Dendritic cell treated with granulocyte-macrophage colony-stimulating factor and Interleukin-4, amounts not matched to agents 40 ng/mL and 50 ng/mL, for 4 days (primary cell): ENCODE results near the gene NOTCH4.
A peak's percentile ranks its signal among the peaks of the same experiment; 100 is the strongest.

Experiments
- H3K27ac Mint-ChIP-seq: one replicate; pipeline ENCODE4 v1.8.0; 2022; ENCODE audit warnings: mild to moderate bottlenecking, mixed read lengths
- H3K27me3 Mint-ChIP-seq: one replicate; pipeline ENCODE4 v1.8.0; 2022; ENCODE audit warnings: mild to moderate bottlenecking, mixed read lengths
- H3K36me3 Mint-ChIP-seq: one replicate; pipeline ENCODE4 v1.8.0; 2022; ENCODE audit warnings: low read depth, mixed read lengths
- H3K4me1 Mint-ChIP-seq: one replicate; pipeline ENCODE4 v1.8.0; 2022; ENCODE audit warnings: low read depth, mixed read lengths
- H3K4me3 Mint-ChIP-seq: one replicate; pipeline ENCODE4 v1.8.0; 2022; ENCODE audit warnings: mild to moderate bottlenecking, moderate library complexity, mixed read lengths
- H3K9me3 Mint-ChIP-seq: one replicate; pipeline ENCODE4 v1.8.0; 2022; ENCODE audit warnings: mixed read lengths
- intact Hi-C: fragments of 100-400 bp; cut with micrococcal nuclease; formaldehyde crosslinking; loops from one replicate; pipeline ENCODE4 v1.15.0; 2022

NOTCH4 gene

GRCh38 chr6:32167154-32167760 is 56.6 kb downstream of the NOTCH4 start:
- peaks cover 63% of the 10 kb centered on the region for H3K36me3 Mint-ChIP-seq
- no peak overlapping the region for H3K4me3 Mint-ChIP-seq
- no peaks in the 10 kb centered on the region for H3K9me3 Mint-ChIP-seq
- H3K27ac Mint-ChIP-seq, result no peak overlapping the region
- intact Hi-C loops, result no loop called here
- peaks cover 6% of the 10 kb centered on the region for H3K4me1 Mint-ChIP-seq
- no peaks in the 10 kb centered on the region for H3K27me3 Mint-ChIP-seq

- Mint-ChIP-seq H3K27ac (no peak overlapping the region), H3K9me3 (no peaks in the 10 kb centered on the region)
Observed at GRCh38 chr6:32166411-32167061, 57.3 kb downstream of the NOTCH4 start.

GRCh38 chr6:32164295-32164694 is 59.6 kb downstream of the NOTCH4 start, which contains the start of gene EGFL8:
Gene EGFL8, plus strand, starts transcription at chr6:32164595. Its CDS starts 1,571 bp downstream, at chr6:32166166.
- Mint-ChIP-seq H3K9me3 (no peaks in the 10 kb centered on the region), H3K4me1 (no peaks in the 10 kb centered on the region), H3K4me3 (no peak within 1 kb of the TSS), H3K27me3 (no peaks in the 10 kb centered on the region), H3K27ac (no peak within 1 kb of the TSS), H3K36me3 (peaks cover 40% of the 10 kb centered on the region)
- intact Hi-C loops, result no loop called here

More at GRCh38 chr6:32166411-32167061, 57.3 kb downstream of the NOTCH4 start:
- no peaks in the 10 kb centered on the region for H3K27me3 Mint-ChIP-seq
- intact Hi-C loops, result no loop called here
- peaks cover 6% of the 10 kb centered on the region for H3K4me1 Mint-ChIP-seq
- no peak overlapping the region for H3K4me3 Mint-ChIP-seq
- H3K36me3 Mint-ChIP-seq, result peaks cover 62% of the 10 kb centered on the region

- intact Hi-C loops, result no loop called here
Observed at GRCh38 chr6:32163559-32164258, 60.2 kb downstream of the NOTCH4 start.

GRCh38 chr6:32158052-32158451 is 65.8 kb downstream of the NOTCH4 start:
- no peaks in the 10 kb centered on the region for H3K9me3 Mint-ChIP-seq
- peaks cover 26% of the 10 kb centered on the region for H3K4me1 Mint-ChIP-seq
- peaks cover 25% of the 10 kb centered on the region for H3K27me3 Mint-ChIP-seq
- intact Hi-C loops, result no loop called here
- H3K4me3 Mint-ChIP-seq, result no peak overlapping the region
- no peak overlapping the region for H3K27ac Mint-ChIP-seq
- no peaks in the 10 kb centered on the region for H3K36me3 Mint-ChIP-seq

More at GRCh38 chr6:32163559-32164258, 60.2 kb downstream of the NOTCH4 start:
- Mint-ChIP-seq H3K27ac (no peak overlapping the region), H3K36me3 (peaks cover 34% of the 10 kb centered on the region), H3K27me3 (no peaks in the 10 kb centered on the region), H3K4me1 (no peaks in the 10 kb centered on the region), H3K9me3 (no peaks in the 10 kb centered on the region), H3K4me3 (no peak overlapping the region)

- intact Hi-C loops, result no loop called here
- Mint-ChIP-seq H3K4me3 (no peak overlapping the region), H3K9me3 (no peaks in the 10 kb centered on the region), H3K27ac (no peak overlapping the region), H3K4me1 (peaks cover 29% of the 10 kb centered on the region), H3K27me3 (peaks cover 36% of the 10 kb centered on the region), H3K36me3 (no peaks in the 10 kb centered on the region)
Observed at GRCh38 chr6:32156891-32157290, 67.0 kb downstream of the NOTCH4 start.

- intact Hi-C loops, result no loop called here
- Mint-ChIP-seq H3K27ac (peak overlapping the region; percentile 61), H3K9me3 (no peaks in the 10 kb centered on the region), H3K27me3 (peaks cover 56% of the 10 kb centered on the region), H3K4me1 (peaks cover 35% of the 10 kb centered on the region), H3K36me3 (no peaks in the 10 kb centered on the region), H3K4me3 (peak overlapping the region; percentile 86)
Observed at GRCh38 chr6:32154514-32155161, 69.2 kb downstream of the NOTCH4 start.

GRCh38 chr6:32153564-32154513 is 70.0 kb downstream of the NOTCH4 start, which contains the start of gene PPT2:
Gene PPT2, plus strand, starts transcription at chr6:32154141. Its CDS starts 454 bp downstream, at chr6:32154595.
- peak within 1 kb of the TSS; percentile 86 for H3K4me3 Mint-ChIP-seq
- H3K9me3 Mint-ChIP-seq, result no peaks in the 10 kb centered on the region
- peaks cover 64% of the 10 kb centered on the region for H3K27me3 Mint-ChIP-seq
- intact Hi-C loops, result loop anchor here (1.0 kb wide), 1 partner anchor 27 kb away; no protein-coding TSS in a partner anchor
- peak within 1 kb of the TSS; percentile 61 for H3K27ac Mint-ChIP-seq
- peaks cover 39% of the 10 kb centered on the region for H3K4me1 Mint-ChIP-seq
- no peaks in the 10 kb centered on the region for H3K36me3 Mint-ChIP-seq

GRCh38 chr6:32152769-32153563 is 70.9 kb downstream of the NOTCH4 start:
- no peaks in the 10 kb centered on the region for H3K36me3 Mint-ChIP-seq
- H3K4me3 Mint-ChIP-seq, result no peak overlapping the region
- H3K27me3 Mint-ChIP-seq, result peaks cover 73% of the 10 kb centered on the region
- intact Hi-C loops, result loop anchor here (1.0 kb wide), 1 partner anchor 26 kb away; no protein-coding TSS in a partner anchor
- H3K9me3 Mint-ChIP-seq, result no peaks in the 10 kb centered on the region
- H3K4me1 Mint-ChIP-seq, result peaks cover 48% of the 10 kb centered on the region
- no peak overlapping the region for H3K27ac Mint-ChIP-seq

- H3K4me3 Mint-ChIP-seq, result no peak within 1 kb of the TSS
- H3K4me1 Mint-ChIP-seq, result peaks cover 53% of the 10 kb centered on the region
- no peaks in the 10 kb centered on the region for H3K9me3 Mint-ChIP-seq
- no peak within 1 kb of the TSS for H3K27ac Mint-ChIP-seq
- intact Hi-C loops, result no loop called here
- peaks cover 81% of the 10 kb centered on the region for H3K27me3 Mint-ChIP-seq
- H3K36me3 Mint-ChIP-seq, result no peaks in the 10 kb centered on the region
Observed at GRCh38 chr6:32151863-32152768, 71.8 kb downstream of the NOTCH4 start, which contains the start of gene PRRT1. Gene PRRT1, minus strand, starts transcription at chr6:32151939. Its CDS starts 112 bp downstream, at chr6:32151827.

- Mint-ChIP-seq H3K4me3 (no peak overlapping the region), H3K27me3 (peaks cover 88% of the 10 kb centered on the region), H3K27ac (no peak overlapping the region), H3K9me3 (no peaks in the 10 kb centered on the region), H3K4me1 (peaks cover 53% of the 10 kb centered on the region), H3K36me3 (no peaks in the 10 kb centered on the region)
- intact Hi-C loops, result no loop called here
Observed at GRCh38 chr6:32151181-32151862, 72.5 kb downstream of the NOTCH4 start.
